ENCODE data around the gene METAP2.

METAP2 gene

GRCh38 chr12:95548539-95549391 is 74.8 kb downstream of the METAP2 start:
- H3K27ac ChIP-seq = peak overlapping the region; percentile 38 to 78
- H3K4me3 ChIP-seq = peak overlapping the region; percentile 92
- DNase-seq (ENCODE audit: low spot score) = peak; percentile 77
- no peak for TF ChIP-seq CTCF (IDR thresholded peaks at IDR 0.05)

GRCh38 chr12:95549392-95550084 is 75.6 kb downstream of the METAP2 start:
- no peak for DNase-seq (ENCODE audit: low spot score)
- no peak for TF ChIP-seq CTCF (IDR thresholded peaks at IDR 0.05)
- Histone ChIP-seq H3K27ac (no peak overlapping the region), H3K4me3 (peak overlapping the region; percentile 92)

GRCh38 chr12:95551305-95551704 is 77.4 kb downstream of the METAP2 start, which contains the start of gene USP44:
TSS of gene USP44 (minus strand) at chr12:95551476. CDS start at chr12:95534256, 17,220 bp downstream.
- H3K4me3 ChIP-seq = no peak within 1 kb of the TSS
- TF ChIP-seq CTCF (IDR thresholded peaks at IDR 0.05) = no peak
- H3K27ac ChIP-seq = no peak within 1 kb of the TSS
- no peak for DNase-seq (ENCODE audit: low spot score)

GRCh38 chr12:95551913-95552516 is 78.1 kb downstream of the METAP2 start:
- no peak for DNase-seq (ENCODE audit: low spot score)
- no peak for TF ChIP-seq CTCF (IDR thresholded peaks at IDR 0.05)
- Histone ChIP-seq H3K27ac (no peak overlapping the region), H3K4me3 (no peak overlapping the region)

GRCh38 chr12:95553197-95553943 is 79.4 kb downstream of the METAP2 start:
- no peak for DNase-seq (ENCODE audit: low spot score)
- Histone ChIP-seq H3K4me3 (no peak overlapping the region), H3K27ac (no peak overlapping the region)
- TF ChIP-seq CTCF (IDR thresholded peaks at IDR 0.05) = no peak

GRCh38 chr12:95554532-95555071 is 80.7 kb downstream of the METAP2 start:
- TF ChIP-seq CTCF (IDR thresholded peaks at IDR 0.05) = no peak
- Histone ChIP-seq H3K27ac (no peak overlapping the region), H3K4me3 (no peak overlapping the region)
- DNase-seq (ENCODE audit: low spot score) = no peak

Measured in coronary artery (tissue), 2 donors.